Activated T-helper 1 cell treated with Interleukin-2 at 50 U/mL for 16 hours (primary cell): ENCODE data around the gene RTEL1.

Experiments used
- DNase-seq: peaks from one replicate; pipeline ENCODE4 v3.0.0-alpha.2; 2020; ENCODE audit warnings: low read depth

RTEL1 gene

DNA sequence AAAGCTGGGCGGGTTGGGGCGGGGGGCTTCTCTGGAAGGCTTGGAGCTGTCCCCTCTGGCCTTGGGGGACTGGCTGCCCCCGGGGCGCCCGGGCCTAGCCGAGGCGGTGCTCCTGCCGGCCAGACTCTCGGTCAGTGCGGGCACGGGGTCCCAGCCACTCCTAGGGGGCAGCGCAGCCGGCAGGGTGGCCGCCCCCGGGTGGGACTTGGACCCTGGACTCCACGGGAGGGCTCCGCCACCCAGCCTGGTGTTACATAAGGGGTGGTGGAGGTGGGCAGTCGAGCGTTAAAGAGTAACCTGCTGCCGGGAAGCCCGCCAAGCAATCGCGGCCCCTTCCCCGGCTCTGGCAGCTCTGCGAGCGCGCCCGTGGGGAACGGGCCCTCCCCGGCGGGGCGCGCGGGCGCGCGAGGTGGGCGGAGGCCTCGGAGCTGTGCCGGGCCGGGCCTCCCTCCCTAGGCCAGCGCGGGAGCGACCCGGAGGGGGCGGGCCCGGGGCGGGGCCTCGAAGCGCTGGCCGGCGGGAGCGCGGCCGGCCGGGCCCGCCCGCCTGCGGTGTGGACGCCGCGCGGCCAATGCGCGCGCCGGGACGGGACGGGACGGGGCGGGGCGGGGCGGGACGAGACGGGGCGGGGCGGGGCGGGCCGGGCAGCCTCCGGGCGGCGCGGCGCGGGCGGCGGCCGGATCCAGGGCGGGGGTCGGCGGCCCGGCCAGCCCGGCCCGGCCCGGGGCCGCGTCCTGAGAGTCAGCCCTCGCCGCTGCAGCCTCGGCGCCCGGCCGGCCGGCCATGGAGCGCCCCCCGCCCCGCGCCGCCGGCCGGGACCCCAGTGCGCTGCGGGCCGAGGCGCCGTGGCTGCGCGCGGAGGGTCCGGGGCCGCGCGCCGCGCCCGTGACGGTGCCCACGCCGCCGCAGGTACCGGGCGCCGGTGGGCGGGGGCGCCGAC, 81.3 kb downstream of the RTEL1 start, which contains the start of gene SLC2A4RG:
Gene SLC2A4RG, plus strand, starts transcription at position 647 of the 940 bp plus-strand sequence. Its CDS starts 137 bp downstream, at position 784.
- peak; percentile 67 for DNase-seq

- DNase-seq: peak; percentile 53
Measured at GRCh38 chr20:63740070-63740626, 82.0 kb downstream of the RTEL1 start.

DNA sequence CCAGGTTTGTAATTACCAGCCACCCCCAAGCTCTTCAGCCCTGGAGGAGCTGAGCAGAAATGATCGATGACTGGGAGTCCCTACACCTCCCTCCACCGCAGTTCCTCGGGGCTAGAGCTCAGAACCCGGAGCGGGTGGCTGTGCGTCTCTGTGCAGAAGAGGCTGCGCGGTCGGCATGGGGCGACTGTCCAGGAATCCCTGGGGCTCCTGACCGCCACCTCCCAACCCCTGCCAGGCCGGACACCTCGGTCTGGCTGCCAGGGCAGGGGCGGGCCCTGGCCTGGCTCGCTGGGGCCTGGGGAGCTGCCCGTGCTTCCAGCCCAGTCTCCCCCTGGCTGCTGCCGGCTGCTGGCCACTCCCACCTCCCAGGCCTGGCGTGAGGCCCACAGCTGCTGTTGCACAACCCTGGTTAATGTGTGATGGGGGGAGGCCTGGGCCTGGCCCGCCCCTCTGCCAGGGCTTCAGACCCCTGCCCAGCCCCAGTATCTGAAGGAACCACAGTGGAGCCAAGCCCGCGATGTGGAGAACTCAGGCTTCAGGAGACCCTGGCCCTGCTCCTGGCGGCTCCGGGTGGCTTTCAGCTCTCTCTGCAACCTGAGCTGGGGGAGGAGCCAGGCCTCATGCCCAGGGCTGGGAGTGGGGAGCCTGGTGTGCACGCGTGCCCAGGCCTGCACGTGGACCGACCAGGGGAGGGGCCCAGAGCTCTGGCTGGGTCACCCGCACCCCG, 82.7 kb downstream of the RTEL1 start:
- no peak for DNase-seq

DNA sequence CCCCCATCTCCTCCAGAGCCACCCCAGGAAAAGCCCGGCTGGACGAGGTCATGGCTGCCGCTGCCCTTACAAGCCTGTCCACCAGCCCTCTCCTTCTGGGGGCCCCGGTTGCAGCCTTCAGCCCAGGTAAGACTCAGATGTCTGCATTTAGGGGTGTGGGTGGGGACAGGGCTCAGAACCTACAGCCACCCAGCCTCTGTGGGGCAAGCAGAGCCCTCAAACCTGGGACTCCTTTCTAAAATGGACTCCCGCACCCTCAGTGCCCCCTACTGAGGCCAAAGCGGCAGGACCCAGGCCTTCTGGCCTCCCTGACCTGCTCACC, 83.2 kb downstream of the RTEL1 start:
- no peak for DNase-seq

GRCh38 chr20:63741676-63742380, 83.7 kb downstream of the RTEL1 start:
- no peak for DNase-seq

GRCh38 chr20:63742381-63743024, 84.4 kb downstream of the RTEL1 start:
- DNase-seq: no peak

DNA sequence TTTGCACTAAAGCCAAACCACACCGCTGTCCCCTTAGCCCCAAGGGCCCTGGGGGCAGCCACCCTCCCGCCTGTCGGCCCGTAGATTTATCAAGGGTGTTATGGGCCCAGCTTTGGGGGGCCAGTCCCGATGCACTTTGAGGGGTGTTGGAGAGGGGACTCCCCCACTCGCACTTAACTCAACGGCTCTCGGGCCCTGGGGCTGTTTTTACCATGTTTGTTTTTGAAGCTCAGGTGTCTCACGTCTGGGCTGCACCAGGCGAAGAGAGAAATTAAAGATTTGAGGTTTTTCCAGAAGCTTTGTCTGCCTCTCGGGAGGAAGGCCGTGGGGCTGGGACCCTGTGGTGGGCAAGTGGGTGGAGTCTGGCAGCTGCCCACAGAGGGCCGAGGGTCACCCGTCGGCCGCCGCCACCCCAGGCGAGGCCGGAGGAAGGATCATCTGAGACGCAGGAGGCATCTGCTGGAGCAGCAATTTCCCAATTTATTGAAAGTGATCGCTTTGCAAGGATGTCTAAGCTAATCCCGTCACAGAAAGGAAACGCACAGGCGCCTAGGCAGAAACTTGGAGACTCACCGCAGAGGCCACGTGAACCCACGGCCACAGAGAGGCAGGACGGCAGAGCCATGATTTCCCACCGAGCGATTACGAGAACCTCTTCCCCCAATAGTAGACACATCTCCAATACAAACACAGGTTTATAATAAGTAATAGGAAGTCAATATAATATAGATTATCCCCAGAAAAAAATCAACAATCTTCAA, 85.3 kb downstream of the RTEL1 start:
- no peak for DNase-seq

DNA sequence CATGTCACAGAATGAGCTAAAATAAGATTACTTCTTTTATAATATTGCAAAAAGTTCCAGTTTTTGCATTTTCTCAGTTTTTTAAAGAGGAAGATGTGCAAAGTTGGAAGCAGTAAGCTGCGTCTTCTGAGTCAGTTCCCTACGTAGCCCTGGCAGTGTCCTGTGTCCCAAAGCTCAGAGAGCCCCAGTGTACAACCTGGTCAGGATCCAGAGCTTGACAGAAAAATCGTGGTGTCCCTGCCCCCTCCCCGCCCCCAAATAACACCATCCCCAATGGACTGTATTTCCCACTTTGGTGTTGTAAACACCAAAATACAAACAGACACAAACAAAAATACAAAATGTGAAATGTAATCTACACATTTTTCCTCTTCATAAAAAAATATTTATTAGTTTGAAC, 86.0 kb downstream of the RTEL1 start:
- no peak for DNase-seq

DNA sequence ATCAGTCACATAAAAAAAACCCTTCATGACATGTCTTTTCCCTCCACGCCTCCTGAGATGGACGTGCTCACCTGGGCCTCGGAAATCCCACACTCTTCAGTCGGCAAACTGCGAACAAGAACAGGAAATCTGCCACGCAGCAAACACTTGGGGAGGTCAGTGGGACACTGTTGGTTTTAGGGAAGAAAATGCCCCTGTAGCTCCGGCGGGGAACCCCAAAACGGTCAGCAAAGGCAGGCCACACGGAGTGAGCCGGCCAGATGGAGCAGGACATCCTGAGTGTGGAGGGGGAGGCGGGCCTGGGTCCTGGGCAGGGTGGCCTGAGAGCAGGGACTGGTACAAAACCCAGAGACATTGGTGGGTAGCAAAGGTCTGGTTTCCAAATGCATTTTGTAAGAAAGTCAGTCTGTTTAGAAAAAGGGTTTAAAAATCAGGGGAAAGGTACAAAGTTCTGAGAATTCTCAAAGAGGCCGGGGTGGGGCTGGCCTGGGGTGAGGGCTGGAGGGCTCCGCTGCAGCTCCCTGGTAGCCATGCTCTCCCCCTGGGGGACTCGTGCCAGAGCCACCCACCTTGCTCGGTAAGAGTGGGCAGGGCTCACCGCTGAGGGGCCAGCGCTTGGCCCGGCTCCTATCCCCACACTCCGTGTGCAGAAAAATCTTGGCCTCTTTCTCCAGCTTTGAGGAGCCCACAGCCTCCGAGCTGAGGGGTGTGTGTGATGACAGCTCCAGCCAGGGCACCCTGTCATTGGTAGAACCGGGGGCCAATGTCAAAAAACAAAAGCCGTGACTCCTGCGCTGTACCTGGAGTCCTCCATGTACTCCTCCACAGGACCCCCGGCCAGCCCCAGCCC, 86.7 kb downstream of the RTEL1 start:
- DNase-seq: no peak

DNA sequence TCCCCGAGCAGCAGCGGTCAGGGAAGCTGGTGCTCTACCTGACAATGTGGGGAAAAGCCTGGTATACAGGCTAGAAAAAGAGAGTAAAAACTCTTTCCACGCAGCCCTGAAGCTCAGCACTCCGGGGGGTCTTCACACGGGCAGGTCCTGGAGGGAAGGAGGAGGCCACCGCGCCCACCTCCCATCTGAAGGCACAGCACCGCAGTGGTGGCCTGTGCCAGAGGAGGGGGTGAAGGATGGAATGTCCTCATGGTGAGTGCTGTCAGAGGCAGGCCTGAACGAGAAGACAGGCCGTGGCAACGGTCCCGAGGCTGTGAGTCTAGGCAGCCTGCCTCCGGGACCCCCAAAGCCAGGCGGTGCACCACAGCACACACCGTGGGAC, 87.3 kb downstream of the RTEL1 start:
- no peak for DNase-seq
